ENCODE results near the gene EVI2B. TPM values are rescaled to one million over a fixed set of nuclear protein-coding genes. Genes with fewer than 3 reads are reported as not detected.
"Not testable (repeated sequence)": the region's sequence is repeated elsewhere in the genome, so short reads cannot be mapped to it uniquely, and the experiment has no call there.

Gene EVI2B
- total RNA-seq, 1 donor from 2014 or later = 11.0 TPM

- no peaks in the 10 kb centered on the region for H3K9me3 ChIP-seq
- peak overlapping the region; percentile 23 for H3K27ac ChIP-seq
- no peaks in the 10 kb centered on the region for H3K36me3 ChIP-seq
- intact Hi-C loops (cut with DNase I) = no loop called here
- DNase-seq (ENCODE audit: extremely low spot score in 2 of 2) = peak in 1 of 2 donors; percentile 86
- H3K4me3 ChIP-seq = peak overlapping the region in 1 of 2 donors; percentile 10
- TF ChIP-seq POLR2AphosphoS5 (IDR thresholded peaks at IDR 0.05; ENCODE audit: insufficient read depth in 1 of 2, low read depth in 1 of 2) (peak in 1 of 2 donors; percentile 82), POLR2A (IDR thresholded peaks at IDR 0.05) (no peak)
- no peaks in the 10 kb centered on the region for H3K27me3 ChIP-seq
- H3K4me1 ChIP-seq = peaks cover 5% of the 10 kb centered on the region
Measured at GRCh38 chr17:31318298-31318801, 4.5 kb upstream of the EVI2B start.

DNA sequence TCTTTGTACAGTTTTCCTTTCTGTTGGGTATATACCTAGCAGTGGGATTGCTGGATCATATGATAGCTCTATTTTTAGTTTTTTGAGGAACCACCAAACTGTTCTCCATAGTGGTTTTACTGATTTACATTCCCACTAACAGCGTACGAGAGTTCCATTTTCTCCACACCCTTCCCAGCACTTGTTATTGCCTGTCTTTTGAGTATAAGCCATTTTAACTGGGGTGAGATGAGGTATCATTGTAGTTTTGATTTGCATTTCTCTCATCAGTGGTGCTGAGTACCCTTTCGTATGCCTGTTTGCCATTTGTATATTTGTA, 887 bp upstream of the EVI2B start:
- intact Hi-C loops (cut with DNase I) = no loop called here
- DNase-seq (ENCODE audit: extremely low spot score in 2 of 2) = no peak
- Histone ChIP-seq H3K27ac (no peak overlapping the region), H3K4me1 (peaks cover 5% of the 10 kb centered on the region), H3K27me3 (no peaks in the 10 kb centered on the region), H3K9me3 (no peaks in the 10 kb centered on the region), H3K4me3 (no peak overlapping the region), H3K36me3 (no peaks in the 10 kb centered on the region)
- TF ChIP-seq POLR2AphosphoS5 (IDR thresholded peaks at IDR 0.05; ENCODE audit: insufficient read depth in 1 of 2, low read depth in 1 of 2) (no peak), POLR2A (IDR thresholded peaks at IDR 0.05) (no peak), CTCF (IDR thresholded peaks at IDR 0.05) (no peak)

GRCh38 chr17:31312223-31312622, 1.6 kb downstream of the EVI2B start:
- H3K9me3 ChIP-seq; H3K27ac ChIP-seq; H3K4me1 ChIP-seq; H3K36me3 ChIP-seq; intact Hi-C loops (cut with DNase I); DNase-seq (ENCODE audit: extremely low spot score in 2 of 2); H3K27me3 ChIP-seq: not testable (repeated sequence)
- peak overlapping the region in 1 of 2 donors; percentile 23 for H3K4me3 ChIP-seq

DNA sequence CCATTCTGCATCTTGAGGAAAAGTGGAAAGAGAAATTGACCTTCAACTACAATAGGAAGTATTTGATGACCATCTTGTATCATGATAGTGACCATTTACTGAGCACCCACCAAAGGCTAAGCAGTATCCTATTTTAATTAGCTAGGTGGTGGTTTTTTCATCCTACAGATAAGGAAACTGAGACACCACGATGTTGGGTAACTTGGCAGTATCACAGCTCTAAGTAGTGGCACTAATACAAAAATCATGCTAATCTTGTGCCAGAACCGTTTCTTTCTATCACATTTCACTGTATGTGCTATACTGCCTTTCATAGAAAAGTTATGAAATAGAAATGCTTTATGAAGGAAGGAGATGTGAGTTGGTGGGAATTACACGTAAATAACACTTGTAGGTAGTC, 2.3 kb downstream of the EVI2B start:
- H3K27ac ChIP-seq = no peak overlapping the region

GRCh38 chr17:31310886-31311285, 3.0 kb downstream of the EVI2B start:
- H3K27me3 ChIP-seq = no peaks in the 10 kb centered on the region
- no peak overlapping the region for H3K27ac ChIP-seq
- H3K36me3 ChIP-seq = no peaks in the 10 kb centered on the region
- H3K4me1 ChIP-seq = no peaks in the 10 kb centered on the region
- intact Hi-C loops (cut with DNase I) = no loop called here
- TF ChIP-seq POLR2A (IDR thresholded peaks at IDR 0.05) (no peak), POLR2AphosphoS5 (IDR thresholded peaks at IDR 0.05; ENCODE audit: insufficient read depth in 1 of 2, low read depth in 1 of 2) (no peak), CTCF (IDR thresholded peaks at IDR 0.05) (no peak)
- no peak overlapping the region for H3K4me3 ChIP-seq
- H3K9me3 ChIP-seq = no peaks in the 10 kb centered on the region
- DNase-seq (ENCODE audit: extremely low spot score in 2 of 2) = no peak

More for the DNA sequence above, 2.3 kb downstream of the EVI2B start:
- DNase-seq (ENCODE audit: extremely low spot score in 2 of 2) = no peak
- Histone ChIP-seq H3K4me1 (no peaks in the 10 kb centered on the region), H3K9me3 (no peaks in the 10 kb centered on the region), H3K4me3 (no peak overlapping the region), H3K36me3 (no peaks in the 10 kb centered on the region), H3K27me3 (no peaks in the 10 kb centered on the region)
- TF ChIP-seq POLR2A (IDR thresholded peaks at IDR 0.05) (no peak), POLR2AphosphoS5 (IDR thresholded peaks at IDR 0.05; ENCODE audit: insufficient read depth in 1 of 2, low read depth in 1 of 2) (no peak), CTCF (IDR thresholded peaks at IDR 0.05) (no peak)
- intact Hi-C loops (cut with DNase I) = no loop called here

- TF ChIP-seq POLR2A (IDR thresholded peaks at IDR 0.05) (no peak), POLR2AphosphoS5 (IDR thresholded peaks at IDR 0.05; ENCODE audit: insufficient read depth in 1 of 2, low read depth in 1 of 2) (no peak), CTCF (IDR thresholded peaks at IDR 0.05) (no peak)
- H3K4me1 ChIP-seq = no peaks in the 10 kb centered on the region
- H3K27me3 ChIP-seq = no peaks in the 10 kb centered on the region
- intact Hi-C loops (cut with DNase I) = no loop called here
- DNase-seq (ENCODE audit: extremely low spot score in 2 of 2) = no peak
- no peaks in the 10 kb centered on the region for H3K36me3 ChIP-seq
- H3K27ac ChIP-seq = no peak overlapping the region
- no peak overlapping the region for H3K4me3 ChIP-seq
- H3K9me3 ChIP-seq = no peaks in the 10 kb centered on the region
Measured at GRCh38 chr17:31310260-31310659, 3.6 kb downstream of the EVI2B start.

Measured in vagina (tissue), 2 donors.